ENCODE results near the gene TTLL10.

GRCh38 chr1:1156140-1157032 lies 17.3 kb upstream of the TTLL10 start:
- no peak for TF ChIP-seq CTCF (IDR thresholded peaks at IDR 0.05 in 8 of 11, conservative IDR thresholded peaks at IDR 0.05 in 3 of 11)
- TF ChIP-seq POLR2A (IDR thresholded peaks at IDR 0.05): no peak

All from spleen (tissue), 7 donors.